SK-N-MC (cell line): ENCODE results near the gene OR51B2.

ENCODE experiments used
- EZH2 ChIP-seq: fragments of 200-600 bp; sonication (generic); IDR thresholded peaks from one replicate; pipeline ENCODE4 v1.6.1; 2017; ENCODE audit warnings: antibody characterized with exemption
- FOXP2 ChIP-seq: optimal IDR thresholded peaks from 2 replicates; pipeline ENCODE3; 2011; ENCODE audit warnings: mild to moderate bottlenecking, moderate library complexity; ENCODE audit not compliant: insufficient read depth; ENCODE audit errors: extremely low read length, control extremely low read depth
- POLR2AphosphoS5 ChIP-seq: IDR thresholded peaks from 2 replicates; pipeline ENCODE4 v1.6.1; 2012; ENCODE audit warnings: mild to moderate bottlenecking, low read depth, low read length, borderline replicate concordance

DNA sequence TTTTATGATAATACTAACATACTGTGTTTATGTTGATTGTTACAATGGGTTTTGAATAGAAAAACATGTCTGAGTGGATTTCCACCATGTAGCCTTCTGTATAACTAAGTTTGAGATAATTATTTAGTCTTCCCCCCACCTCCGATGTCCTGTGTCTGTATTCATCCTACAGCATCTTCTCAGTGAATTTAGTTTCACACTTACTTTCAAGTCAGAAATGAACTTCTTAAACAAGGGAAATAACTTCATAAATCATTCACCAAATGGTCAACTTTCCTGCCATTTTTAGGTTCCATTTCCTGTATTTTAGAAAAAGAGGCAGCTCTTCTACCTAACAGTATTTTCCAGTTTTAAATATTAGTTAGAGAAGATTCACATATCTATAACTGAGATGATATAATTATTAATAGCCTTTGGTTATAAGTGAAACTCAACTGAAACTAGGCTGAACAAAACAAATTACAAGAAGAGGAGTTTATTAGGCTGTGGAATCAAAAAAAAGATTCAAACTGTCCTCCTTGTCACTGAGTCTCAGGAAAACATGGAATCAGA lies 15.8 kb upstream of the OR51B2 start:
- TF ChIP-seq EZH2 (no peak), FOXP2 (no peak), POLR2AphosphoS5 (no peak)
